Pons (tissue), 1 donor: ENCODE results near the gene TSPAN9.

Source experiments
- DNase-seq: peaks from one replicate; pipeline ENCODE4 v3.0.0-alpha.2; 2016; ENCODE audit warnings: low spot score

The TSPAN9 gene

GRCh38 chr12:3099146-3099545, 22.0 kb downstream of the TSPAN9 start:
- DNase-seq: no peak

DNA sequence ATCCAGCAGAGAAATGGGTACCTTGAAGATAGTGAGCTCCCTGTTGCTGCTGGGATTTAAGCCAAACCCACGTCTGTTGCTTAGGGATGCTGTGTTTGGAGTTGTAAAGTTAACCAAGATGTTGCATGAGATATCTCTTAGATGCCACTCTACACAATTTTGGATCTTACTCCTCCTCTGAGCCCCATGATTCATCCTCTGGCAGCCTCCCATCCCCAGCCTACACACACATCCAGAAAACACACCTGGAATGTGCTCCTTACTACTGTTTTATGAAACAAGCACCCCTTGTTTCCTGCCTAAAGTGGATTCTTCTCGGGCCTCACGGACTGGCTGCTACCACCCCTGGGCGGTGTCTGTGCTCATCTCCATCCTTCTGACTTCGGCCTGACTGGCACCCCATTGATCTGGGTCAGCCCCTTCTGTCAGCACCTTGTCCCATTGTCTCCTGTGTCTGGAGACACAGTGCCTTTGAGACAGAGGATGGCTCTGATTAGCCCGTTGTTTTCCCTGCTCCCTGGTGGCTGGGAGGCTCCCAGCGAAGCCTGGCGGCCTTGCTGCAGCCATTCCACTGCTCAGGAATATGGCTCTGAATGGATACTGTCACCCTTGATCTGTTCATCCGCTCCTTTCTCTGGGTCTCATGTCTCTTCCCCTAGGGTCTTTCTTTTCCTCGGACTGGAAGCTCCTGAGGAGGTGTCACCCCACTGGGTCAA, 24.3 kb downstream of the TSPAN9 start:
- DNase-seq: no peak

- no peak for DNase-seq
Observed at GRCh38 chr12:3102771-3103410, 25.7 kb downstream of the TSPAN9 start.

DNA sequence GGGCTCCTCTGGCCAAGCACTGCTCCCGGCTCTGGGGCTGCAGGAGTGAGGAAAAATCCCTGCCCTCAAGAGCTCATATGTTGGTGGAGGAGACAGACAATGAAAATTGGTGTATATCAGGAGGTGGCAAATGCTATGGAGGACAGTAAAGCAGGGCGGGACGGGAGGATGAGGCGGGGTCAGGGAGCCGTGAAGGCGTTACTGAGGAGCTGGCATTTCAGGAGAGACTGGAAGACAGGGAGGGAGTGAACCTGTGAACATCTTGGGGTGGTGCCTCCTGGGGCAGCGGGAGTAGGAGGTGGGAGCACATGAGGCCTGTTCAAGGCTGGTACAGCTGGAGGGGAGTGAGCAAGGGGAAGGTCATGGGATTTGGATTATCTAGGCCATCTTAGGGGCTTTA, 26.6 kb downstream of the TSPAN9 start:
- no peak for DNase-seq

- no peak for DNase-seq
Observed at GRCh38 chr12:3105690-3106479, 28.7 kb downstream of the TSPAN9 start.

GRCh38 chr12:3106579-3106978, 29.4 kb downstream of the TSPAN9 start:
- DNase-seq: no peak

DNA sequence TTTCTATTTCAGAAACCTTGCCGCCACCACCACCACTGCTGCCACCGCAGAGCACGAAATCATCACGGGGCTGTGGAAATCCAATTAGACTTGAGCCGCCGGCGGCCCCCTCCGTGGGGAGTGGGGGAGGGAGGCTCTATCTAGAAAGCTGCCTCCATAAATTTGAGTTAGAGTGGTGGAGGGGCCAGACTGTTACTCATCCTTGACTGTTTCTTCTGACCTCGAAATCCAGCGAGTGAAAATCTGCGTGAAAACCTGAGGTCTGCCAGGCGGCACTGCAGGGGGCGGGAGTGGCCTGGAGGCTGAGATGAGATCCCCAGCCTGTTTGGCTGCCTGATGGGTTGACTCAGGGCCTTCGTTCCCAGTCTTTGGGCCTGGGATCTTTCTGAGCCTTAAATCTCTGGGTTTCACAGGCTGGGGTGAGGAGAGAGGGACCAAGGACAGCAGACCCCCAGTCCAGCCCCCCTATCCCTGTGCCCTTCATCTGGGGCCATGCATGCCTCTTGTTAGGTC, 29.9 kb downstream of the TSPAN9 start:
- DNase-seq: no peak

GRCh38 chr12:3107954-3108353, 30.8 kb downstream of the TSPAN9 start:
- DNase-seq: no peak

GRCh38 chr12:3110578-3110977, 33.4 kb downstream of the TSPAN9 start:
- DNase-seq: no peak

GRCh38 chr12:3113671-3114325, 36.6 kb downstream of the TSPAN9 start:
- DNase-seq: no peak

DNA sequence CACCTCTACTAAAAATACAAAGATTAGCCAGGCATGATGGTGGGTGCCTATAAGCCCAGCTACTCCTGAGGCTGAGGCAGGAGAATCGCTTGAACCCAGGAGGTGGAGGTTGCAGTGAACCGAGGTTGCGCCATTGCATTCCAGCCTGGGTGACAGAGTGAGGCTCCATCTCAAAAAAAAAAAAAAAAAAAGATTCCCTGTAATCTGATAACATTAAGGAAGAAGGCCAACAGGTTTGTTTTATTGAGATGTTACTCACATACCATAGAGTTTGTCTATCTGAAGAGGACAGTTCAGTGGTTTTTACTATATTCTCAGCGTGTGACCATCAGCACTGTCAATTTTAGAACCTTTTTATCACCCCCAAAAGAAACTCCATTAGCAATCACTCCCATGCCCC, 37.5 kb downstream of the TSPAN9 start:
- no peak for DNase-seq

GRCh38 chr12:3115078-3115477, 37.9 kb downstream of the TSPAN9 start:
- DNase-seq: no peak

GRCh38 chr12:3116106-3116844, 39.1 kb downstream of the TSPAN9 start:
- DNase-seq: no peak

DNA sequence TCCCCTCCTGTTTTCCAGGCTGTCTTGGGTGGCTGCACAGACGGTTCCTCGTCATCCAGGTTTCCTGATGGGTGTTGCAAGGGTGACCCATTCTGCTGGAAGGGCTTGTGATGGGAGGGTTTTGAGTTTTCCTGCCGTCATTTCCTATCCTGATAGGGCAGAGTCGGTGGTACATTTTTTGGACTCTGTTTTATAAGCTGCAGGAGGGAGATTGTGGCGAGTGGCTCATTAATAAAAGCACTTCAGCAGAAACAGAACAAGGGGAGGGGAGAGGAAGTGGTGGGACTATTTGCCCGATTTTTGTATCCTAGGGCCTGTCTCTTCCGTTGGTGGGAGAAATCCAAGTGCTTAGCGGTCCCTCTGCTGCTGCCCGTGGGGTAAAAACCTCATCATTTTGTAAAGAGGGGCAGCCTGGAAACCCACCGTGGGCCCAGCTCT, 40.0 kb downstream of the TSPAN9 start:
- DNase-seq: no peak

- no peak for DNase-seq
Observed at GRCh38 chr12:3117591-3118015, 40.4 kb downstream of the TSPAN9 start.

- no peak for DNase-seq
Observed at GRCh38 chr12:3119192-3119755, 42.1 kb downstream of the TSPAN9 start.

DNA sequence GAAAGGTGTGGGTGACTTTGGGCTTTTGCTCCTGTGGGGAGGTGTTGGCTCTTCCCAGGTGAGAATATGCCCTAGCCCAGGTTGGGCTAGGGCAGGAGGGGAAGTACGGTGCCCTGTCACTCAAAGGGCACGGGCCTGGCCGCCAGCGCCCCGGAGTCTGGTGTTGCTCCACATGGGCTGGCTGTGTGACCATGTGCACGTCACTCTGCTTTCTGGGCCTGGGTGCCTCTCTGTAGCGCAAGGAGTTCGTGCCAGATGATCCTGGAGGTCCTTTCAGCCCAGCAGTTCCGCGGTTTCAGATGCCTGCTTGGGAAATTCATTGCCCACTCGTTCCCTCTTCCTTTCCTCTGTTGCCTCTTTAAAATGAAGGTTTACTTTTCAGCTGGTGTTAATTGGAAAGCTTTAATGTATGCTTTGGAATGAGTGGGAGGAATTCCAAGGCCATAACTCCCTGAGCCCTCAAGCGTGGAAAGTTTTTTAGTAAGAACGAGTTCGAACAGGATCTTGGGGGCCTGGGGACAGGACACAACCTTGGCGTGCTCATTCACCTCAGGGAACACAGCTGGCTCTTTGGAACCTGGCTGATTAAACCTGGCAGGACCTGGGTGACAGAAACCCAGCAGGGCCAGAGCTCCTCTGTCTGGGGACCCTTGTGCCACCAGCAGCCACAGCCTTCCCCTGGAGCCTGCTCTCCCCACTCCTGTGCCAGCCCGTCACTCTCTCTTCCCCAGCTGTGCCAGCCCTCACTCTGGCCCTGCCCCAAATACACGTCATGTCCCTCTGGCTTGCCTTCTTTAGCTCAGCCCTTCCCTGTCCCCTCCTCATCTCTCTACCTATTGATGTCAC, 42.8 kb downstream of the TSPAN9 start:
- no peak for DNase-seq

DNA sequence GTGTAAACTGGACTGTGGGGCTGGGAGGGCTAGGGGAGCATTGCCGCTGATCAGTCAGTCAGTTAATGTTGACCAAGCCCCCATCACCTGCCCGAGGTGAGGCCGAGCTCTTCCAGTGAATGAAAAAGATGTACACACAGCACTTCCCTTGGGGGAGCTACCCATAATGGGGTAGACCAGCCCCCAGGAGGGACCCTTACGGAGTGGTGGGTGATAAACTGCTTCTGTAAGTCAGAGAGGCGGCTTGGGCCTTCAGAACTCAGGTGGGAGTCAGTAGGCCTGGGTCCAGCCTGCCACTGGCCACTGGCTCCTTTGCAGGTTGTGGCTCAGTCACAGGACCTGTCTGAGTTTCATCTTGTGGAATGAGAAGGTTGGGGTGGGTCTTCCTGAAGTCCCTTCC, 43.5 kb downstream of the TSPAN9 start:
- DNase-seq: no peak

- DNase-seq: no peak
Observed at GRCh38 chr12:3122841-3123678, 45.9 kb downstream of the TSPAN9 start.
